HCT116 (cell line): ENCODE data around the gene SMG6. TPM values are rescaled to one million over a fixed set of nuclear protein-coding genes. Genes with fewer than 3 reads are reported as not detected.

Experiments used
- ATAC-seq: fragments of 200-7000 bp; cut with Tn5 transposase; 2 replicates; pipeline ENCODE4 v1.9.1; 2020; ENCODE audit warnings: mild to moderate bottlenecking, moderate library complexity
- BruUV-seq: library from RNA; stranded (reverse); fragments of 400-500 nt; replicated peaks from 2 replicates; lab custom pipeline; 2021; lab: Mats Ljungman, UMichigan
- CTCF ChIA-PET: fragments of 300-600 bp; sonication (Branson Sonifier 250); formaldehyde crosslinking; loops from one replicate; lab custom pipeline; 2021; ENCODE audit warnings: antibody characterized with exemption; lab: Charles Lee
- POLR2A ChIA-PET: fragments of 300-600, 350-600 bp; sonication (Branson Sonifier 250); formaldehyde crosslinking; loops from one replicate; lab custom pipeline; 2021; ENCODE audit warnings: antibody characterized with exemption; lab: Charles Lee
- RAD21 ChIA-PET, 2 experiments: fragments of 300-600 bp; sonication (Branson Sonifier 250); formaldehyde crosslinking; loops; one replicate each; lab custom pipeline; 2023; ENCODE audit warnings: low total read pairs in 2 of 2; ENCODE audit not compliant: uncharacterized antibody in 2 of 2, unreplicated experiment in 2 of 2, low non-redundant PET in 1 of 2; lab: Charles Lee
- DNase-seq: peaks from one replicate; pipeline ENCODE4 v3.0.0-alpha.2; 2010; ENCODE audit warnings: low read depth, low spot score
- H2AFZ ChIP-seq: fragments of 200-600 bp; shearing (Covaris generic), sonication (generic); 2 replicates; pipeline ENCODE4 v1.6.1; 2017; ENCODE audit warnings: low read depth, mixed run types, mixed read lengths, antibody characterized with exemption, low read length; ENCODE audit not compliant: poor library complexity, severe bottlenecking
- H3K27ac ChIP-seq: 2 replicates; pipeline ENCODE4 v1.5.1; 2012; ENCODE audit warnings: low read depth, low read length
- H3K27me3 ChIP-seq: fragments of 200-600 bp; sonication (generic); 2 replicates; pipeline ENCODE4 v1.6.1; 2016; ENCODE audit warnings: mixed run types, low read length, mixed read lengths; ENCODE audit not compliant: insufficient read depth
- H3K36me3 ChIP-seq, 2 experiments: fragments of 200-500 bp in 1 of 2; fragments of 200-600 bp in 1 of 2; sonication (Bioruptor generic) in 1 of 2; sonication (generic) in 1 of 2; 2 replicates each; pipeline versions ENCODE4 v1.5.1 to v1.6.1; 2014 to 2016; ENCODE audit warnings: low read length in 2 of 2, inconsistent platforms in 1 of 2, mixed read lengths in 1 of 2, mixed run types in 1 of 2; ENCODE audit not compliant: insufficient read depth in 2 of 2, control insufficient read depth in 1 of 2
- H3K4me1 ChIP-seq, 2 experiments: fragments of 200-600 bp in 1 of 2; sonication (generic) in 1 of 2; 2 replicates each; pipeline versions ENCODE4 v1.5.1 to v1.6.1; 2012 to 2017; ENCODE audit warnings: low read length in 2 of 2, inconsistent platforms in 1 of 2, mild to moderate bottlenecking in 1 of 2, mixed read lengths in 1 of 2, mixed run types in 1 of 2, moderate library complexity in 1 of 2; ENCODE audit not compliant: insufficient read depth in 2 of 2, control insufficient read depth in 1 of 2
- H3K4me2 ChIP-seq: fragments of 200-600 bp; sonication (generic); 2 replicates; pipeline ENCODE4 v1.6.1; 2017; ENCODE audit warnings: mixed run types, low read length, mixed read lengths
- H3K4me3 ChIP-seq, 2 experiments: fragments of 200-600 bp in 1 of 2; sonication (generic) in 1 of 2; replicated peaks in 1 of 2; 2 replicates each; pipeline ENCODE4 v1.5.1; 2011 to 2016; ENCODE audit warnings: low read length in 2 of 2, control low read depth in 1 of 2, low read depth in 1 of 2, mild to moderate bottlenecking in 1 of 2, mixed read lengths in 1 of 2, mixed run types in 1 of 2
- H3K79me2 ChIP-seq: fragments of 200-600 bp; sonication (generic); 2 replicates; pipeline ENCODE4 v1.6.1; 2017; ENCODE audit warnings: mild to moderate bottlenecking, mixed run types, low read length, moderate library complexity, mixed read lengths; ENCODE audit not compliant: insufficient read depth
- H3K9ac ChIP-seq: fragments of 200-600 bp; sonication (generic); 2 replicates; pipeline ENCODE4 v1.6.1; 2016; ENCODE audit warnings: low read length, mixed read lengths
- H3K9me2 ChIP-seq: fragments of 200-600 bp; sonication (generic), shearing (Covaris generic); 2 replicates; pipeline ENCODE4 v1.6.1; 2017; ENCODE audit warnings: mixed run types, mild to moderate bottlenecking, moderate library complexity; ENCODE audit not compliant: insufficient read depth
- H3K9me3 ChIP-seq, 2 experiments: fragments of 200-500 bp in 1 of 2; fragments of 200-600 bp in 1 of 2; sonication (Bioruptor generic) in 1 of 2; sonication (generic) in 1 of 2; 2 replicates each; pipeline ENCODE4 v1.6.1; 2014 to 2017; ENCODE audit warnings: low read length in 2 of 2, mixed read lengths in 2 of 2, inconsistent platforms in 1 of 2, low read depth in 1 of 2, mild to moderate bottlenecking in 1 of 2, mixed run types in 1 of 2, moderate library complexity in 1 of 2; ENCODE audit not compliant: control insufficient read depth in 1 of 2, insufficient read depth in 1 of 2
- H4K20me1 ChIP-seq: fragments of 200-600 bp; sonication (generic), shearing (Covaris generic); 2 replicates; pipeline ENCODE4 v1.6.1; 2017; ENCODE audit warnings: mixed run types, mild to moderate bottlenecking, moderate library complexity; ENCODE audit not compliant: insufficient read depth
- CBX3 ChIP-seq: IDR thresholded peaks from 2 replicates; pipeline ENCODE4 v1.6.1; 2012; ENCODE audit warnings: low read depth
- ELF1 ChIP-seq: IDR thresholded peaks from 2 replicates; pipeline ENCODE4 v1.6.1; 2012; ENCODE audit warnings: low read depth, borderline replicate concordance
- EZH2 ChIP-seq: fragments of 200-600 bp; sonication (generic); IDR thresholded peaks from 2 replicates; pipeline ENCODE4 v1.6.1; 2017; ENCODE audit warnings: antibody characterized with exemption, mixed run types
- FOSL1 ChIP-seq: IDR thresholded peaks from 2 replicates; pipeline ENCODE4 v1.6.1; 2012; ENCODE audit warnings: low read depth
- POLR2A ChIP-seq: IDR thresholded peaks from 2 replicates; pipeline ENCODE4 v1.7.0; 2011; ENCODE audit warnings: borderline replicate concordance; ENCODE audit not compliant: insufficient read depth, insufficient read length; ENCODE audit errors: extremely low read depth
- RAD21 ChIP-seq: IDR thresholded peaks from 2 replicates; pipeline ENCODE4 v1.6.1; 2012; ENCODE audit warnings: low read depth, mild to moderate bottlenecking
- SIN3A ChIP-seq: IDR thresholded peaks from 2 replicates; pipeline ENCODE4 v1.6.1; 2012; ENCODE audit warnings: low read depth
- SRF ChIP-seq: IDR thresholded peaks from 2 replicates; pipeline ENCODE4 v1.6.1; 2012; ENCODE audit warnings: low read depth
- ZBTB33 ChIP-seq: IDR thresholded peaks from 2 replicates; pipeline ENCODE4 v1.6.1; 2011; ENCODE audit warnings: mild to moderate bottlenecking, low read length, moderate library complexity; ENCODE audit not compliant: insufficient replicate concordance; ENCODE audit errors: extremely low read depth
- ZFX ChIP-seq: fragments of 450-650 bp; IDR thresholded peaks from 2 replicates; pipeline ENCODE4 v1.6.1; 2017
- ZNF274 ChIP-seq: fragments of 200-500 bp; sonication (Bioruptor generic); IDR thresholded peaks from 2 replicates; pipeline ENCODE4 v1.6.1; 2014; ENCODE audit warnings: mild to moderate bottlenecking, low read depth, low read length, inconsistent platforms
- intact Hi-C: fragments of 100-400 bp; cut with micrococcal nuclease; formaldehyde crosslinking; loops from 2 replicates; pipeline ENCODE4 v1.10.0; 2022
- total RNA-seq: library from RNA; stranded (reverse); gene quantifications from one replicate; pipeline ENCODE4 v1.2.1, GENCODE V29; 2021; ENCODE audit not compliant: unreplicated experiment
- TF ChIP-seq, protein P1 (sequence below), 3 experiments: fragments of 200-600 bp in 1 of 3; sonication (generic) in 1 of 3; IDR thresholded peaks in 2 of 3; conservative IDR thresholded peaks in 1 of 3; 2 replicates each; pipeline ENCODE4 v1.5.1; 2012 to 2017; ENCODE audit warnings: low read depth in 2 of 3, low read length in 2 of 3, antibody characterized with exemption in 1 of 3, borderline replicate concordance in 1 of 3, control low read depth in 1 of 3, mild to moderate bottlenecking in 1 of 3, mixed read lengths in 1 of 3, mixed run types in 1 of 3, moderate library complexity in 1 of 3; ENCODE audit not compliant: insufficient read depth in 1 of 3

SMG6 gene
- total RNA-seq, 1 experiment from 2014 or later = 23.1 TPM

DNA sequence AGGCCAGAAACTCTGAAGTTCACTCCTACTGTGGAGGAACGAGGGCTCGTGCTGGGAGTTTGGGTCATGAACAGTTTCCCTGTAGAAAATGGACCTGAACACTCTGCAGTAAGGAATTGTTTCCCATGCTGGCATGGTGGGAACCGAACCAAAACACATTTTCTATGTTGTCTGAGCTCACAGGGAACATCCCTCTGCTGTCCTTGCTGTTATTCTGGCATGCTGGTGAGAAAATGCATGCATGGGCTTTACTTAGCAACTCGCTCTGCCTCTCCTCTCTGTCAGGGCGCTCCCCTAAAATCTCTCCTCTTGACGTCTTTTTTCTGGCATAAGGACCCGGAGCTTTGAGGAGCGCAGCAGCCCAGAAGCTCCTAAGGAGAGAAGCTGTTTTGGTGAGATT is 283.9 kb downstream of the SMG6 start:
- POLR2A ChIA-PET = no interaction called here
- RAD21 ChIA-PET = no interaction called here
- intact Hi-C loops = no loop called here

GRCh38 chr17:2018716-2019510 is 284.7 kb downstream of the SMG6 start:
- H3K9ac ChIP-seq = no peak overlapping the region
- no peaks in the 10 kb centered on the region for H3K27me3 ChIP-seq
- ChIA-PET CTCF (no interaction called here), POLR2A (no interaction called here), RAD21 (no interaction called here)
- ATAC-seq (no peak), DNase-seq (no peak)
- no peak overlapping the region for H3K4me2 ChIP-seq
- H3K9me2 ChIP-seq = no peaks in the 10 kb centered on the region
- H2AFZ ChIP-seq = no peak overlapping the region
- no peaks in the 10 kb centered on the region; a peak in 1 of 4 replicates for H3K9me3 ChIP-seq
- no peak overlapping the region for H3K27ac ChIP-seq
- peaks cover 2 to 4% of the 10 kb centered on the region in 2 experiments; a peak in 2 of 4 replicates for H3K4me1 ChIP-seq
- no peaks in the 10 kb centered on the region for H3K36me3 ChIP-seq
- no peaks in the 10 kb centered on the region for H3K79me2 ChIP-seq
- H4K20me1 ChIP-seq = no peaks in the 10 kb centered on the region
- no TSS peak for BruUV-seq
- H3K4me3 ChIP-seq = no peak overlapping the region
- TF ChIP-seq RAD21 (no peak), ZNF274 (no peak), ZBTB33 (no peak), SIN3A (no peak), POLR2A (no peak), ELF1 (no peak), FOSL1 (no peak), SRF (no peak), ZFX (no peak), EZH2 (no peak)
- TF ChIP-seq, protein P1, sequence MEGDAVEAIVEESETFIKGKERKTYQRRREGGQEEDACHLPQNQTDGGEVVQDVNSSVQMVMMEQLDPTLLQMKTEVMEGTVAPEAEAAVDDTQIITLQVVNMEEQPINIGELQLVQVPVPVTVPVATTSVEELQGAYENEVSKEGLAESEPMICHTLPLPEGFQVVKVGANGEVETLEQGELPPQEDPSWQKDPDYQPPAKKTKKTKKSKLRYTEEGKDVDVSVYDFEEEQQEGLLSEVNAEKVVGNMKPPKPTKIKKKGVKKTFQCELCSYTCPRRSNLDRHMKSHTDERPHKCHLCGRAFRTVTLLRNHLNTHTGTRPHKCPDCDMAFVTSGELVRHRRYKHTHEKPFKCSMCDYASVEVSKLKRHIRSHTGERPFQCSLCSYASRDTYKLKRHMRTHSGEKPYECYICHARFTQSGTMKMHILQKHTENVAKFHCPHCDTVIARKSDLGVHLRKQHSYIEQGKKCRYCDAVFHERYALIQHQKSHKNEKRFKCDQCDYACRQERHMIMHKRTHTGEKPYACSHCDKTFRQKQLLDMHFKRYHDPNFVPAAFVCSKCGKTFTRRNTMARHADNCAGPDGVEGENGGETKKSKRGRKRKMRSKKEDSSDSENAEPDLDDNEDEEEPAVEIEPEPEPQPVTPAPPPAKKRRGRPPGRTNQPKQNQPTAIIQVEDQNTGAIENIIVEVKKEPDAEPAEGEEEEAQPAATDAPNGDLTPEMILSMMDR (IDR thresholded peaks at IDR 0.05 in 2 of 3, conservative IDR thresholded peaks at IDR 0.05 in 1 of 3; ENCODE audit: borderline replicate concordance in 1 of 3, insufficient read depth in 1 of 3, low read depth in 2 of 3, low read length in 2 of 3) = no peak
- intact Hi-C loops = no loop called here

More for the DNA sequence above, 283.9 kb downstream of the SMG6 start:
- ATAC-seq (no peak), DNase-seq (no peak)
- CTCF ChIA-PET = interaction anchor here (1.2 kb wide), 1 partner anchor 111 kb away, joined by 3 read pairs; no protein-coding TSS in a partner anchor
- no peaks in the 10 kb centered on the region for H3K36me3 ChIP-seq
- H3K9me3 ChIP-seq = no peaks in the 10 kb centered on the region
- H3K4me3 ChIP-seq = no peak overlapping the region
- H3K4me1 ChIP-seq = peaks cover 2 to 12% of the 10 kb centered on the region in 2 experiments; a peak in 3 of 4 replicates
- no peak overlapping the region for H2AFZ ChIP-seq
- H3K79me2 ChIP-seq = no peaks in the 10 kb centered on the region
- no peaks in the 10 kb centered on the region for H3K9me2 ChIP-seq
- H3K27me3 ChIP-seq = no peaks in the 10 kb centered on the region
- H3K27ac ChIP-seq = no peak overlapping the region
- H3K4me2 ChIP-seq = no peak overlapping the region
- BruUV-seq = no TSS peak
- H4K20me1 ChIP-seq = no peaks in the 10 kb centered on the region
- H3K9ac ChIP-seq = no peak overlapping the region
- no peak for TF ChIP-seq CBX3
- TF ChIP-seq, all 23 proteins: peak for 0
